GM21786 (cell line): Measurements from ENCODE around the gene SMIM28.
"Not testable (repeated sequence)": the region's sequence is repeated elsewhere in the genome, so short reads cannot be mapped to it uniquely, and the experiment has no call there.

Experiments
- ATAC-seq: cut with Tn5 transposase; IDR thresholded peaks from one replicate; pipeline ENCODE4 v1.9.1; 2021; ENCODE audit not compliant: unreplicated experiment

SMIM28 gene

GRCh38 chr6:138377844-138378243 lies at the start of gene SMIM28:
Gene SMIM28, plus strand, starts transcription at chr6:138377905. Its CDS starts 168 bp downstream, at chr6:138378073.
- no peak for ATAC-seq

GRCh38 chr6:138328210-138328609 lies 49.5 kb upstream of the SMIM28 start:
- no peak for ATAC-seq

- ATAC-seq: no peak
Measured at GRCh38 chr6:138330763-138331162, 46.9 kb upstream of the SMIM28 start.

GRCh38 chr6:138331444-138331843 lies 46.3 kb upstream of the SMIM28 start:
- ATAC-seq: no peak

GRCh38 chr6:138331984-138332383 lies 45.7 kb upstream of the SMIM28 start:
- ATAC-seq: no peak

- ATAC-seq: no peak
Measured at GRCh38 chr6:138334000-138334399, 43.7 kb upstream of the SMIM28 start.

GRCh38 chr6:138334963-138335362 lies 42.7 kb upstream of the SMIM28 start:
- no peak for ATAC-seq

- ATAC-seq: no peak
Measured at GRCh38 chr6:138336221-138336620, 41.5 kb upstream of the SMIM28 start.

GRCh38 chr6:138337076-138337475 lies 40.6 kb upstream of the SMIM28 start:
- no peak for ATAC-seq

- no peak for ATAC-seq
Measured at GRCh38 chr6:138339024-138339423, 38.7 kb upstream of the SMIM28 start.

- no peak for ATAC-seq
Measured at GRCh38 chr6:138341176-138341575, 36.5 kb upstream of the SMIM28 start.

GRCh38 chr6:138343112-138343511 lies 34.6 kb upstream of the SMIM28 start:
- no peak for ATAC-seq

- ATAC-seq: no peak
Measured at GRCh38 chr6:138345565-138346285, 32.0 kb upstream of the SMIM28 start.

GRCh38 chr6:138346302-138347195 lies 31.2 kb upstream of the SMIM28 start:
- no peak for ATAC-seq

GRCh38 chr6:138347864-138348263 lies 29.8 kb upstream of the SMIM28 start:
- no peak for ATAC-seq

GRCh38 chr6:138349891-138350290 lies 27.8 kb upstream of the SMIM28 start:
- no peak for ATAC-seq

- ATAC-seq: no peak
Measured at GRCh38 chr6:138357928-138358327, 19.8 kb upstream of the SMIM28 start.

GRCh38 chr6:138368684-138369083 lies 9.0 kb upstream of the SMIM28 start:
- ATAC-seq: not testable (repeated sequence)

- no peak for ATAC-seq
Measured at GRCh38 chr6:138370631-138371451, 6.9 kb upstream of the SMIM28 start.

- ATAC-seq: no peak
Measured at GRCh38 chr6:138371452-138371711, 6.3 kb upstream of the SMIM28 start.

- no peak for ATAC-seq
Measured at GRCh38 chr6:138371720-138372119, 6.0 kb upstream of the SMIM28 start.
